Activated CD4-positive, alpha-beta T cell treated with anti-CD3 and anti-CD28 coated beads, Interleukin-2, amount 50 U/mL, for 48 hours (primary cell): ENCODE results near the gene AQP11.
"Not testable (repeated sequence)": the region's sequence is repeated elsewhere in the genome, so short reads cannot be mapped to it uniquely, and the experiment has no call there.

ENCODE experiments used
- DNase-seq, 2 experiments: peaks; one replicate each; pipeline ENCODE4 v3.0.0-alpha.2; 2020

AQP11 gene, protein sequence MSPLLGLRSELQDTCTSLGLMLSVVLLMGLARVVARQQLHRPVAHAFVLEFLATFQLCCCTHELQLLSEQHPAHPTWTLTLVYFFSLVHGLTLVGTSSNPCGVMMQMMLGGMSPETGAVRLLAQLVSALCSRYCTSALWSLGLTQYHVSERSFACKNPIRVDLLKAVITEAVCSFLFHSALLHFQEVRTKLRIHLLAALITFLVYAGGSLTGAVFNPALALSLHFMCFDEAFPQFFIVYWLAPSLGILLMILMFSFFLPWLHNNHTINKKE

DNA sequence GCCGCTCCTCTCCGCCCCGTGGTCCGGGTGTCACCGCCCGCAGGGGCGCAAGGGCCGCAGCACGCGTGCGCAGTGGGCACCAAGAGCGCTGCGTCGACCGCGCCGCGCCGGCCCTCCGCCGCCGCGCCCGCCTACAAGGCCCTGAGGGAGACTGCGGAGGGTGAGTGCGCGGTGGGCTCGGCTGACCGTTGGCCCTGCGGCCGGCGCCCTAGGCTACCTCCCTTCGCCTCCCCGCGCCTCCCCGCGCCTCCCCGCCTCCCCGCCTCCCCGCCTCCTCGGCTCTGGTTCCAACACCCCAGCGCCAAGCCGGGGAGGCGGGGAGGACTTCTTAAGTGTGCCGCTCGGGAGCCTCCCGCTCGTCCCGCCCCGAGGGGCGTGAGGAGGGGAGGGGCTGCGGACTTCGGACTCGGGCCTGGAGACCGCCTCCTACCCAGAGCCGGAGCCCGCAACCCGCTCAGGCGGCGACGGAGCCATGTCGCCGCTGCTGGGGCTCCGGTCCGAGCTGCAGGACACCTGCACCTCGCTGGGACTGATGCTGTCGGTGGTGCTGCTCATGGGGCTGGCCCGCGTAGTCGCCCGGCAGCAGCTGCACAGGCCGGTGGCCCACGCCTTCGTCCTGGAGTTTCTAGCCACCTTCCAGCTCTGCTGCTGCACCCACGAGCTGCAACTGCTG is at the start of gene AQP11:
AQP11 (plus strand) TSS at position 433 of the 673 bp plus-strand sequence; CDS start at position 473, 40 bp downstream.
- DNase-seq, result peak; percentile 72 to 78

DNA sequence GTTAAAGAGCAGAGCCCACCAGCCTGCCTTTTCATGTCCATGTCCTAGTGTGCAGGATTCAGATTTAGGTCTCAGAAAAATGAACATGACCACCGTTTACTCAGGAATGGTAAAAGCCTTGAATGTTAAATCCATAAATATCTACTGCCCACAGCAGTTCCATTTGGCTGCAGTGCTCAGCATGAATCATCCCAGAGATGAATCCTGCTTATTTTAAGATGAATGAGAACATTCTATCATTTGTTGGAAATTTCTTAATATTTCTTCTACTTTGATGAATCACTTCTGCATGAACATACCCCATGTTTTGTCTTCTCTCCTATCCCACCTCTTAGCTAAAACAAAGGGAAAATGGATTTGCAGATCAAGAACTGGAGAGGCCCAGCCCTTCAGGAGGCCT is 47.5 kb upstream of the AQP11 start:
- no peak for DNase-seq

DNA sequence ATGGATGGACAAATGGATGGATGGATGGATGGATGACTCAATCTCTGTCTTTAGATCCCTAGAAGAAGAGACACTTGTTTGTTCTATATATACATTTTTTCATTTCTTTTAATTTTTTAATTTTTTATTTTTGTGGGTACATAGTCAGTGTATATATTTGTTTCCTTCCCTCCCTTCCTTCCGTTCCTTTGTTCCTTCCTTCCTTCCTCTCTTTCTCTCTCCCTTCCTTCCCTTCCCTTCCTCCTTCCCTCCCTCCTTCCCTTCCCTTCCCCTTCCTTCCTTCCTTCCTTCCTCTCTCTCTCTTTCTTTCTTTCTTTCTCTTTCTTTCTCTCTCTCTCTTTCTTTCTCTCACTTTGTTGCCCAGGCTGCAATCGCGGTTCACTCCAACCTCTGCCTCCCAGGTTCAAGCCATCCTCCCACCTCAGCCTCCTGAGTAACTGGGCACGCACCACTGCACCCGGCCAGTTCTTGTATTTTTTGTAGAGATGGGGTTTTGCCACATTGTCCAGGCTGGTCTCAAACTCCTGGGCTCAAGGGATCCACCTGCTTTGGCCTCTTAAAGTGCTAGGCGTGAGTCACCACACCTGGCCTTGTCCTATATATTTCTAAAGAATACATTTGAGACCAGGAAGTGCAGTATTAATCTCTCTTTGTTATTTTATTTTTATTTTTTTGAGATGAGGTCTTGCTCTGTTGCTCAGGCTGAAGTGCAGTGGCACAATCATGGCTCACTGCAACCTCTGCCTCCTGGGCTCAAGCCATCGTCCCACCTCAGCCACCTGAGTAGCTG is 42.5 kb upstream of the AQP11 start:
- DNase-seq, result no peak

DNA sequence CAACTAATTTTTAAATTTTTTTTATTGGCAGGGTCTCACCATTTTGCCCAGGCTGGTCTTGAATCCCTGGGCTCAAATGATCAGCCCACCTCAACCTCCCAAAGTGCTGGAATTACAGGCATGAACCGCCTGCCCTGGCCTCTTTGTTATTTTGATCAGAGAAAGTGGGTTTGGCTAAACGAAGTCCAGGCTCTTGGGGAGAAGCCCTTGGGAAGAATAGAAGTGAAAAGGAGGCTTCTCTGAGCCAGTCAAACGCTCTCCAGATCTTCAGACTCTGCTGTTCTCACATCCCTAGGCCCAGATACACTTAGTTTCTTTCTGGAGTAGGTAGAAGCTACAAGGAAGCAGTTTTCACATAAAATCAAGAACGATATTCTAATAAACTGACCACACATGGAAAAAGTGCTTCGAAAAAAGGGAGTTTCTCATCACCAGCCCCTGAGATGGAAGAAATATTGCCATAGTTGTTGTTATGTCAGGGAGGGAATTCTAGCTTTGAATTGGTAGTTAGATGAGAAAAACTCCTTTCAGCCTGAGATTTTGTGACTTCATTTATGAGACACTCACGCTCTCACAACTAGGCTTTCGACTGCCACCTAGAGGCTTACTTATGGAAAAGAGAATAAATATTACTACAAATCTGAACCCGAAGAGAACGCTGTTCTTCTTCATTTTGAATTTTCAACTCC is 41.7 kb upstream of the AQP11 start:
- DNase-seq, result peak; percentile 10 to 16

DNA sequence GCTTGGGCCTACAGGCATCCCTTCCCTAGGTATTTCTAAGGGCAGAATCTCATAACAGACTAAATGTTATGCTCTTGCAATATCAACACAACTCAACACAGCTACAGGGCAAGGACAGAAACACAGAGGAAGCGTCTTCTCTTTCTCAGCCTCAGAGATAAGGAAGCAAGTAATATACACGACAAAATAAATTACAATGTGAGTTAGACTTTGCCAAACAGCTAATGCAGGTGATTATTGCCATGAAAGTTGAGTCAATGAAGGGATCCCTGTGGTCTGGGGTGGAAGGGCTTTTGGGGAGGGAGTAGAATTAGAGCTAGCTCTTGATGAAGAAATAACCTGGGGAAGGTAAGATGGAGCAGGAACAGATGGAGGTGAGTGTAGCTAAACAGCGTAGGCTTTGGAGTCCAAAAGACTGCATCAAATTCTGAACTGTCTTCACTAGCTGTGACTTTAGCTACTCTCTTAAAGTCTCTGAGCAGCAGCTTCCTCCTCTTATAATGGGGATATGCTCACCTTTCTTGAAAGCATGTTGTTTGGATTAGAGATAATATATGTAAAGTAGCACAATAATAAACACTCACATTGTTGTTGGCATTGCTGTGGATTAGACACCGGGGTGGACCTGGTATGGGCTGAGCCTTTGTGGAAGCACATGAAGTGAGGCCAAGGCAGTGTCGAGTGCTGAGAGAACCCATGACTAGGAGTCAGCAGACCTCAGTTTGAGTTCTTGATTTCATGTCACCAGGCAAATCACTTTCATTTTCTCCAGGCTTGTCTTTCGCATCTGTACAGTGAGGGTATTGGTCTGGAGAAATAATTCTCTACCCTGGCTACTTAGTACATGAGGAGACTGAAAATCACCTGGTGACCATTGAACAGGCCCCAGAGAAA is 41.0 kb upstream of the AQP11 start:
- DNase-seq, result no peak

DNA sequence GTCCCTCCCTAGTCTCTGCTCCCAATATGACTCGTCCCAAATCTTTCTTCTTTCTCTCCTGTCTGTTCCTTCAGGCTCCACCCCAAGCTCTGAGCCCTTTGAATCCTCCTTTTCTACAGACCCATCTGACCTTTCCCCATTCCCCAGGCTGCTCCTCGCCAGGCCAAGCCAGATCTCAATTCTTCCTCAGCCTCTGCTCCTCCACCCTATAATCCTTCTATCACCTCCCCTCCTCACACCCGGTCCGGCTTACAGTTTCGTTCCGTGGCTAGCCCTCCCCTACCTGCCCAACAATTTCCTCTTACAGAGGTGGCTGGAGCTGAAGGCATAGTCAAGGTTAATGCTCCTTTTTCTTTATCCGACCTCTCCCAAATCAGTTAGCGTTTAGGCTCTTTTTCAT is 38.3 kb upstream of the AQP11 start:
- DNase-seq, result not testable (repeated sequence)

DNA sequence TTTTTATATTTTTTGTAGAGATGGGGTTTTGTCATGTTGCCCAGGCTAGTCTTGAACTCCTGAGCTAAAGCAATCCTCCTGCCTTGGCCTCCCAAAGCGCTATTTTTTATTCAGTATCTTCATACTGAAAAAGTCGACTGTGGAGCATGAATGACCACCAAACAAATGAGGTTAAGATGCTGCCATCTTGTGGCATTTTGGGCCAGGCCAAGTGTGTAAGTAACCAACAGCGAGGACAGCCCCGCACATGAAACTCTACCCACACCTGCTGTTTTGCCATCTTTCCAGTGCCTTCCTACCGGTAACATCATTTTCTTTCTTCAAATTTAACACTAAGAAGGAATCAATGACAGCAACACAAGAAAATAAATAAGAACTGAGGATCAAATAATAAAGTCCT is 32.2 kb upstream of the AQP11 start:
- DNase-seq, result no peak

DNA sequence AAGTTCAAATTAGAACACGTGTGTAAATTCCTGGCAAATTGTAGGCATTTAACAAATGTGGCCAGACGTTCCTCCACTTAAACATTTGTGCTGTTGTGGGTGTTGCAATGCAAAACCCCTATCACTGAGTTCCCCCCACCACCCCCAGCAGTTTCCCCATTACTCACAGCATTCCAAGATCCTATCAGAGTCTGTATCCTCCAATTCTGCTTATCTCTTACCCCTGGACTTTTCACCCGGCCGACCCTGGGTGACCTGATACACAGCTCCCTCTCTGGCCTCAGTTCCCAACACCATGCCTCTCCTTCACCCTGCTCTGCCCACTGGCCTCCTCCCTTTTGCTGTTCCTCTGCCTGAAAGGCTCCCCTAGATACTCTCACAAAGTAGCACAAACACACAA is 31.4 kb upstream of the AQP11 start:
- no peak for DNase-seq

DNA sequence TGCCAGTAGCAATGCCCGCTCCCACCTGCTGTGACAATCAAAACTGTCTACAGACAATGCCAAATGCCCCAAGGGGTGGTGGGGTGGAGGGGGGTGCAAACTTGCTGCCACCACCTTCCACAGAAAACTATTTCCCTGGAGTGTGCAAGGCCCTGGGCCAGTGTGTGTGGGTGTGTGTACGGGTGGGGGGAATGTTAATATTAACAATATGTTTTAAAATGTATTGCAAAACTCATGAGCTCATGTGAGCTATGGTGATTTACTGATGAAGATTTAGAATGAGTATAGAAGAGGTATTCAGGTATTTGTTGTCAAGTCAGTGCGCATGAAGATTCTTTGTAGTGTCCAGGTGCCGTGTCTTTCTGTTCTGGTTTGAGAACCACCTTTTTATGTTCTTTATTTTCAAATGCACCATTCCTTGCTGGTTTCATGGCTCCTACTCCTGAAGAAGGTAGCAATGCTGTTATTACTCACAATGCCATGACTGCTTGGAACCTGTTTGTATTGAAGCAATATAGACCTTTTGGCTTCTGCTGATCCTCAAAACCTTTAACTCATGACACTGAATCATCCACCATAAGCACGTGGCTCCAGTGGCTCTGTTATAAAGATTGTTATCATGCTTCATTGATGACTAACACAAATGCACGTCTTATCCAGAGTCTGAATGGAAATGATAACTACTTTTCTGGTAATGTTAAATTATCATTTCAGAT is 29.9 kb upstream of the AQP11 start:
- DNase-seq, result no peak

DNA sequence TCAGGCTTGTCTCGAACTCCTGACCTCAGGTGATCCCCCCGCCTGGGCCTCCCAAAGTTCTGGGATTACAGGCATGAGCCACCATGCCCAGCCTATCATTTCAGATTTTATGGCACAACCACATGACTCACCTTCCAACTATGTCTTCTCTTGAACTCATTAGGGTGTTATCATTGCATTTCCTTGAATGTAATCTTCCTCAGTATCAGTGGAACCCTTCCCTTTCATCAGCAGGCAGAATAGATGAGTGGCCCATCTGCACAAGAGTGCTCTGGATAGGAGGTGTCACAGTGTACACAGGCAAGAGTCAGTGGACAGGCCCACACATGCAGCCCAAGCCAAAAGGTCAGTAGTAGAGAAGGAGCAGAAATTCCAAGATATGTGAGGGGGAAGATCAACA is 29.1 kb upstream of the AQP11 start:
- no peak for DNase-seq

DNA sequence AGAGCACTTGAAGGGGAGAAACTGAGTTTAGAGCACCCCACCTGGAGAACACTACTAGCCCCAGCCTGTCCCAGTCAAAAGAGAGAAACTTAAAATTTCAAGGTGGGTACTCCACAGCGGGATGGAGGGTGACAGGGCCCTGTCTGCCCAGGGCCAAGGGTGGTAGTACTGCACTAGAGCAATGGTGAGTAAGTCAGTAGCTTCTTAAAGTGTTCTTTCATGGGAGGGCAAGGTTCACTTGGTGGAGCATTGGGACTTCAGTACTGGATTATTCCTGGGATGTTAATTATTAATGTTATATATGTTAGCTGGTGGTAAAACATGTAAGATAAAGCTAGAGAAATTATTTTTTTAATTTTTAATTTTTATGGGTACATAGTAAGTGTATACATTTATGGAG is 28.5 kb upstream of the AQP11 start:
- DNase-seq, result no peak

DNA sequence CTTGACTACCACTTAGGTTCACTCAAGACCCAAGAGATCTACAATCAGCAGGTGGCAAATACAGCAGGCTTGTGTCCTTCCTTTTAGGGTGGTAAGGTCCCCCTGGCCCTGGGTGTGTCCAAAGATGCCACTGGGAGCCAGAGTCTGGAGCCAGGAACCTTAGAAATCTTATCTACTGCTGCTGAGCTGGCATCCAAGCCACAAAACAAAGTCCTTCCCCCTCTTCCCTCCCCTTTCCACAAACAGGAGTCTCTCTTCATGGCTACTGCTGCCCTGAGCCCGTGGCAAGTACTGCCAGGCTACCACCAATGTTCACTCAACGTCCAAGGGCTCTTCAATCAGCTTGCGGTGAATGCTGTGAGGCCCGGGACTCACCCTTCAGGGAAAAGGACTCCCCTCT is 21.4 kb upstream of the AQP11 start:
- no peak for DNase-seq

DNA sequence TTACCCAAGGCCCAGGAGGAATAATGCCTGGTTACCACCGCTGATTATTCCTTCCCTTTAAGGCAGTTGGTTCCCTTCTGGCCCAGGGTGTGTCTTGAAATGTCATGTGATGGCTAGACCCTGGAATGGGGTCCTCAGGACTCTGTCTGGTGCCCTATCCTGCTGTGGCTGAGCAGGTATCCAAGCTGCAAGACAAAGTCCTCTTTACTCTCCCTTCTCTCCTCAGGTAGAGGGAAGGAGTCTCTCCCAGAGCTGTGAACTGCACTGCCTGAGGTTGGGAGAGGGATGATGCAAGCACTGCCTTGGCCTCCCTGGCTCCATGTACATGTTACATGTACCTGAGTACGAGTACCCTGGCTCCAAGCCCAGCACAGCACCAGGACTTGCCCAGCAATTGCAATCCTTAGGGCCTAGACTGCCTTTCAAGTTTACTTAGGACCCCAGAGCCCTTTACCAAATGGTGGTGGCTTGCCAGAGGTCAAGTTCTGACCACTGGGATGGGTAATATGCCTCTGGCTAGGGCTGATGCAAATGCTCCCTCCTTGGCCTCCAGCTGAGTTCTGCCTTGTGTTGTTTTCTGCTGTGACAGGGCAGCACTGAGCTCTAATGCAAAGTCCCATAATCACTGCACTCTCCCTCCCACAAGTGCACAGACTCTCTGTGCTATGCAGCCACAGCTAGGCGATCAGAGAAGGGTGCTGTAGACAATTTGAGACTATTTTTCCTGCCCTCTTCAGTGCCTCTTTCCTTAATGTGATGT is 20.7 kb upstream of the AQP11 start:
- no peak for DNase-seq

DNA sequence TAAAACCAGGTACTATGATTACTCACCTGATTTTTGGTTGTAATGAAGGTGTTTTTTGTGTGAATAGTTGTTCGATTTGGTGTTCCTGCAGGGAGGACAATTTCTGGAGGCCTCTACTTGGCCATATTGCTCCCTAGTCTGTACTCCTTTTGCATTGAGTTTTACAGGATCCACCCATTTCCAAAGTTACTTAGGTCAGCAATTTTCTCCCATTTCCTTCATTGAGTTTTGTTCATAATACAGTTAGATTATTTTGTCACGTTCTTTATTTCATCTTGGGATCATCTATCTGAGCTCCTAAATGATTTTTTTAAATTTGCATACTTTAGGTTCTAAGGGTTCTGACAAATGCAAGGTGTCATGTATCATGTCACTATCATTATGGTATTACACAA is 20.1 kb upstream of the AQP11 start:
- no peak for DNase-seq

DNA sequence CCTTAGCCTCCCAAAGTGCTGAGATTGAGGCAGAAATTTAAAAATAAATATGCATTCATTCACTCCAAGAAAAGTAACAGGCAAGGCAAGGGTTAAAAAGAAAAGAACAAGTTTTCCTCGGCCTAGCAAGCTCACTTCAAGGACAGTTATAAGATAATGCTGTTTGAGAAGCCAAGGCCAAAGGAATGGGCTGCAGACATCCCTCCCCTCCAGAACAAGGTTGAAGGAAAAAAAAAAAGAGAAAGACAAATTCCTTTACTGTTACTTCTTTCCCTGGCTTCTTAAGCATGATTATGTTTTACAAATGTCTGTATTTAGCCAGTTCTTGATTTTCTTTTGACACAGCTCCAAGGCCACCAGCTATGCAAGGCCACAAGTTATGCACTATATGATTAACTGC is 18.9 kb upstream of the AQP11 start:
- not testable (repeated sequence) for DNase-seq

DNA sequence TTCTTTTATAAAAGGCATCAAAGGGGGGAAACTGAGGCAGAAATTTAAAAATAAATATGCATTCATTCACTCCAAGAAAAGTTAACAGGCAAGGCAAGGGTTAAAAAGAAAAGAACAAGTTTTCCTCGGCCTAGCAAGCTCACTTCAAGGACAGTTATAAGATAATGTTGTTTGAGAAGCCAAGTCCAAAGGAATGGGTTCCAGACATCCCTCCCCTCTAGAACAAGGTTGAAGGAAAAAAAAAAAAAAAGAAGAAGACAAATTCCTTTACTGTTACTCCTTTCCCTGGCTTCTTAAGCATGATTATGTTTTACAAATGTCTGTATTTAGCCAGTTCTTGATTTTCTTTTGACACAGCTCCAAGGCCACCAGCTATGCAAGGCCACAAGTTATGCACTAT is 14.3 kb upstream of the AQP11 start:
- not testable (repeated sequence) for DNase-seq

DNA sequence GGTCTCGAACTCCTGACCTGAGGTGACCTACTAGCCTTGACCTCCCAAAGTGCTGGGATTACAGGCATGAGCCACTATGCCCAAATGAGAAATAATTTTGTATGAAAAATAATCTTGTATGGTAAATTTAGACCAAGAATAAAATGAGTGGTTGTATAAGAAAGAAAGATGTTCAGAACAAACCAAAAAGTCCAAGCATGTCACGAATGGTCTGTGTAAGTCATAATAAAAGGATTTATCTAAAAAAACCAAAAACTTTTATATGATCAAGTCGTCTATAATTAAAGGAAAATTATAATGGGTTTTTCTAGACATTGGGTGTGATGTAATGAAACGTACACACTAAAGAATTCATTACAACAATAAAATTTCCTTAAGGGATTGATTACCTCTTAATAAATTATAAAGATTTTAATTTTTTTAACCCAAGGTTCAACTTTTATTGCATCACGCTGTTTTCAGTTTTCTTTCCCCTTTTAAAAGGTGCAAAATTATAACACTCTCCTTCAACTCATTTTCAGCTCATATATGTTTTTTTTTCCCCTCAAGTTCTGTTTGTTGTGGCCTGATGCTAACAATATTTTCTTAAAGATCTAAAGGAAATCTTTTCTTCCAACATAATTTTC is 8.9 kb upstream of the AQP11 start:
- no peak for DNase-seq

DNA sequence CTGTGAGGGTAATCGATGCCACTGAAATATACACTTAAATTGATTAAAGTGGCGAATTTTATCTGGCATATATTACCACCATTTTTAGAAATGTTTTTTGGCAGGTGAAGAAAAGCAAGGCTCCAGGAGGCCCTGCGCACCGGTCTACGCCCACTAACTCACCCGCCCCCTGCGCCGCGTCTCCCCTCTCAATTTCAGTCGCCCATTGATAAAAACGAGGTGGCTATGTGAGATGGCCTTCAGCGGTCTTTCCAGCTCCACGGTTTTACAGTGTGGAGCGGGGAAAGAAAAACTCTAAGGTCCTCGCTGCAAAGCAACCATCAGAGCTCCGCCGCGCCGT is 602 bp upstream of the AQP11 start:
- no peak for DNase-seq

DNA sequence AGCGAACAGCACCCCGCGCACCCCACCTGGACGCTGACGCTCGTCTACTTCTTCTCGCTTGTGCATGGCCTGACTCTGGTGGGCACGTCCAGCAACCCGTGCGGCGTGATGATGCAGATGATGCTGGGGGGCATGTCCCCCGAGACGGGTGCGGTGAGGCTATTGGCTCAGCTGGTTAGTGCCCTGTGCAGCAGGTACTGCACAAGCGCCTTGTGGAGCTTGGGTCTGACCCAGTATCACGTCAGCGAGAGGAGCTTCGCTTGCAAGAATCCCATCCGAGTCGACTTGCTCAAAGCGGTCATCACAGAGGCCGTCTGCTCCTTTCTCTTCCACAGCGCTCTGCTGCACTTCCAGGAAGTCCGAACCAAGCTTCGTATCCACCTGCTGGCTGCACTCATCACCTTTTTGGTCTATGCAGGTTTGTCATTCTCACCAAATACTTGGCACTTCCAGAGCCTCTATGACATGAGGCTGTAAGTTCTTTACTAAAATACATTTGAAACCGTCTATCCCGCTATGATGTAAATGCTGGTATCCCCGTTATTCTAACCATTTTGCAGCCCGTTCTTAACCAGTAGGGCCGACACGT is 535 bp downstream of the AQP11 start:
- no peak for DNase-seq

DNA sequence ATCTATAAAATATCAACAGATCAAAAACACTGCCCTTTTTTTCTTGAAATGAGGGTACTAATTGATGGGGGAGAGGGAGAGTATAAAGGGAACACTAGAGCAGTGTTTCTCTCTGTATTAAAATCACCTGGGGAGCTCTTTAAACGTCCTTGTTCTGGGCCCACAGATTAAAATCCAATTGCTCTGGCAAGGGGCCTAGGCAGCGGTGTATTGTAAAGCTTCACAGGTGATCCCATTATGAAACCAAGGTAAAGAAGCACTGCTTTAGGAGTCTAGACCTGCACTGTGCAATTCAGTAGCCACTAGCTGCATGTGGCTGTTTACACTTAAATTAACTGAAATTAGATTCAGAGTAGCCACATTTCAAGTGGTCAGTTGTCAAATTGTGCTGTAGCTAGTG is 3.0 kb downstream of the AQP11 start:
- no peak for DNase-seq
